Measurements from ENCODE around the gene FSHR.

Gene FSHR

DNA sequence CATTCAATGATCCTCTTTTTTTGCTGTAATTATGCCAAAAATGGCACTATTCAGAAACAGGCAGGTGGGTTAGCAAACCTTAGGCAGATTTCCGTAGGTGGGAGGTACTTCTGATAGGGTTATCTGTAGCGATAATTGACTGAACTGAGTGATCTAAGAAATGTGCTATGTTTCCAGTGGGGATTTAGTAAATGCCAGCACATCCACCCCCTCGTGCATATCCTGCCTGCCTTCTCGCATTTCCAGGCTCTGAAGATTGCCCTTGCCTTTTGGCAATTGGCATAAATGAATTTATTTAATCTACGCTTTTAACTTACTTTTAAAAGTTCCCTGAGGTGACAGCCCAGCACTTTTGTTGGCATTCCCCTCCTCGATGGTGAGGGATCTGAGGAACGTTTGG lies 576 bp upstream of the FSHR start:
- no peaks in the 10 kb centered on the region for H3K4me1 ChIP-seq (ENCODE audit: insufficient read depth, poor library complexity, severe bottlenecking)
- ATAC-seq (ENCODE audit: low read depth) (no peak), DNase-seq (ENCODE audit: low spot score) (no peak)
- H3K4me3 ChIP-seq (ENCODE audit: severe bottlenecking), result no peak overlapping the region
- no peaks in the 10 kb centered on the region for H3K9me3 ChIP-seq (ENCODE audit: severe bottlenecking)
- no peak for TF ChIP-seq CTCF (IDR thresholded peaks at IDR 0.05; ENCODE audit: poor library complexity, severe bottlenecking)
- no peak overlapping the region for H3K27ac ChIP-seq (ENCODE audit: poor library complexity, severe bottlenecking)
- no peaks in the 10 kb centered on the region for H3K27me3 ChIP-seq (ENCODE audit: insufficient read depth, poor library complexity, severe bottlenecking)
- H3K36me3 ChIP-seq (ENCODE audit: low read depth), result no peaks in the 10 kb centered on the region

DNA sequence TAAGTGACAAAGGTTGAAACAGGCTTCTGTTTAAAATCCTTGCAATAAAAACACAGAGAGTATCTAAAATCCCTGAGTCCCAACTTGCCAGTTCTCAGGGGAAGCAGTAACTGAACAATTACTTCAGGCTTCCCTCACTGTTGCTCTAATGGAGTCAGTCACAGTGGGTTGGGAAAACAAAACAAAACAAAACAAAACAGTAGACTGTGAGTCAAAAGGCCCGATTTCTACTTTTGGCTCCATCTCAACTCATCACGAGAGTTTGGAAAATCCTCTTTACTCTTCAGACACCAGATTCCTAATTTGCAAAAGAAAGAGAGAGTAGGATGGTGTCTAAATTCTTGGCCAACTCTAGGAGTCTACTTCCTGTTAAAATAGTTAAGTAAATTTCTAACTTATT lies 1.1 kb downstream of the FSHR start:
- Histone ChIP-seq H3K36me3 (ENCODE audit: low read depth) (no peaks in the 10 kb centered on the region), H3K27me3 (ENCODE audit: insufficient read depth, poor library complexity, severe bottlenecking) (no peaks in the 10 kb centered on the region), H3K27ac (ENCODE audit: poor library complexity, severe bottlenecking) (no peak overlapping the region), H3K4me1 (ENCODE audit: insufficient read depth, poor library complexity, severe bottlenecking) (no peaks in the 10 kb centered on the region), H3K4me3 (ENCODE audit: severe bottlenecking) (no peak overlapping the region), H3K9me3 (ENCODE audit: severe bottlenecking) (no peaks in the 10 kb centered on the region)
- DNase-seq (ENCODE audit: low spot score) (no peak), ATAC-seq (ENCODE audit: low read depth) (no peak)
- TF ChIP-seq CTCF (IDR thresholded peaks at IDR 0.05; ENCODE audit: poor library complexity, severe bottlenecking), result no peak

GRCh38 chr2:49152824-49153223 lies 1.5 kb downstream of the FSHR start:
- H3K27ac ChIP-seq (ENCODE audit: poor library complexity, severe bottlenecking), result no peak overlapping the region
- no peak overlapping the region for H3K4me3 ChIP-seq (ENCODE audit: severe bottlenecking)
- no peak for DNase-seq (ENCODE audit: low spot score)
- ATAC-seq (ENCODE audit: low read depth), result no peak
- TF ChIP-seq CTCF (IDR thresholded peaks at IDR 0.05; ENCODE audit: poor library complexity, severe bottlenecking), result no peak
- no peaks in the 10 kb centered on the region for H3K36me3 ChIP-seq (ENCODE audit: low read depth)
- H3K4me1 ChIP-seq (ENCODE audit: insufficient read depth, poor library complexity, severe bottlenecking), result no peaks in the 10 kb centered on the region
- no peaks in the 10 kb centered on the region for H3K9me3 ChIP-seq (ENCODE audit: severe bottlenecking)
- H3K27me3 ChIP-seq (ENCODE audit: insufficient read depth, poor library complexity, severe bottlenecking), result no peaks in the 10 kb centered on the region

- Histone ChIP-seq H3K4me1 (ENCODE audit: insufficient read depth, poor library complexity, severe bottlenecking) (no peaks in the 10 kb centered on the region), H3K27ac (ENCODE audit: poor library complexity, severe bottlenecking) (no peak overlapping the region), H3K27me3 (ENCODE audit: insufficient read depth, poor library complexity, severe bottlenecking) (no peaks in the 10 kb centered on the region), H3K4me3 (ENCODE audit: severe bottlenecking) (no peak overlapping the region), H3K9me3 (ENCODE audit: severe bottlenecking) (no peaks in the 10 kb centered on the region), H3K36me3 (ENCODE audit: low read depth) (no peaks in the 10 kb centered on the region)
- no peak for DNase-seq (ENCODE audit: low spot score)
- no peak for ATAC-seq (ENCODE audit: low read depth)
- TF ChIP-seq CTCF (IDR thresholded peaks at IDR 0.05; ENCODE audit: poor library complexity, severe bottlenecking), result no peak
Measured at GRCh38 chr2:49146401-49146800, 7.9 kb downstream of the FSHR start.

- no peak for TF ChIP-seq CTCF (IDR thresholded peaks at IDR 0.05; ENCODE audit: poor library complexity, severe bottlenecking)
- Histone ChIP-seq H3K9me3 (ENCODE audit: severe bottlenecking) (no peaks in the 10 kb centered on the region), H3K27me3 (ENCODE audit: insufficient read depth, poor library complexity, severe bottlenecking) (no peaks in the 10 kb centered on the region), H3K36me3 (ENCODE audit: low read depth) (no peaks in the 10 kb centered on the region), H3K27ac (ENCODE audit: poor library complexity, severe bottlenecking) (no peak overlapping the region), H3K4me3 (ENCODE audit: severe bottlenecking) (no peak overlapping the region), H3K4me1 (ENCODE audit: insufficient read depth, poor library complexity, severe bottlenecking) (no peaks in the 10 kb centered on the region)
- DNase-seq (ENCODE audit: low spot score) (no peak), ATAC-seq (ENCODE audit: low read depth) (no peak)
Measured at GRCh38 chr2:49131801-49132200, 22.5 kb downstream of the FSHR start.
